DOHH2 (cell line): ENCODE data around the gene TIMD4.

Source experiments
- EZH2phosphoT487 ChIP-seq: fragments of 200-600 bp; sonication (generic); IDR thresholded peaks from 2 replicates; pipeline ENCODE4 v1.6.1; 2017; ENCODE audit warnings: borderline replicate concordance, mild to moderate bottlenecking, antibody characterized with exemption, low read length, moderate library complexity, mixed read lengths
- TF ChIP-seq, protein P1 (sequence below): fragments of 200-600 bp; sonication (generic); IDR thresholded peaks from one replicate; pipeline ENCODE4 v1.5.1; 2014; ENCODE audit warnings: antibody characterized with exemption, mild to moderate bottlenecking, low read depth, low read length; ENCODE audit not compliant: poor library complexity, severe bottlenecking

DNA sequence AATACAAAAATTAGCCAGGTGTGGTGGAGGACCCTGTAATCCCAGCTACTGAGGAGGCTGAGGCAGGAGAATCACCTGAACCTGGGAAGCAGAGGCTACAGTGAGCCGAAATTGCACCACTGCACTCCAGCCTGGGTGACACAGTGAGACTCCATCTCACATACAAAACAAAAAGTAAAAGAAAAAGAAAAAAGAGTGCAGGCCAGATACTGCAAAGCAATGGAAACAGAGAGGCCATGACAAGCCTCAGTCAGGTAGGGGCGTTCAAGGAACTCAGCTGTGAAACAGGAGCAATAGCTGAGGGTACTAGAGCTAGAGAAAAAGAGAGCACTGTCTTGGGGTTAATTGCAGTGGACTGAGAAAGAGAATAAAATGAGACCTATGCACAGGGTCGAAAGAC, 56.2 kb downstream of the TIMD4 start:
- TF ChIP-seq, protein P1, sequence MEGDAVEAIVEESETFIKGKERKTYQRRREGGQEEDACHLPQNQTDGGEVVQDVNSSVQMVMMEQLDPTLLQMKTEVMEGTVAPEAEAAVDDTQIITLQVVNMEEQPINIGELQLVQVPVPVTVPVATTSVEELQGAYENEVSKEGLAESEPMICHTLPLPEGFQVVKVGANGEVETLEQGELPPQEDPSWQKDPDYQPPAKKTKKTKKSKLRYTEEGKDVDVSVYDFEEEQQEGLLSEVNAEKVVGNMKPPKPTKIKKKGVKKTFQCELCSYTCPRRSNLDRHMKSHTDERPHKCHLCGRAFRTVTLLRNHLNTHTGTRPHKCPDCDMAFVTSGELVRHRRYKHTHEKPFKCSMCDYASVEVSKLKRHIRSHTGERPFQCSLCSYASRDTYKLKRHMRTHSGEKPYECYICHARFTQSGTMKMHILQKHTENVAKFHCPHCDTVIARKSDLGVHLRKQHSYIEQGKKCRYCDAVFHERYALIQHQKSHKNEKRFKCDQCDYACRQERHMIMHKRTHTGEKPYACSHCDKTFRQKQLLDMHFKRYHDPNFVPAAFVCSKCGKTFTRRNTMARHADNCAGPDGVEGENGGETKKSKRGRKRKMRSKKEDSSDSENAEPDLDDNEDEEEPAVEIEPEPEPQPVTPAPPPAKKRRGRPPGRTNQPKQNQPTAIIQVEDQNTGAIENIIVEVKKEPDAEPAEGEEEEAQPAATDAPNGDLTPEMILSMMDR: no peak
- TF ChIP-seq EZH2phosphoT487: no peak
